Epithelial cell of esophagus (primary cell): ENCODE data around the gene XKR8.

Source experiments
- DNase-seq: peaks from one replicate; pipeline ENCODE4 v3.0.0; 2010; ENCODE audit warnings: low read depth
- H3K4me3 ChIP-seq: 2 replicates; pipeline ENCODE4 v1.5.1; 2011; ENCODE audit warnings: mild to moderate bottlenecking, low read length, control low read depth
- CTCF ChIP-seq: IDR thresholded peaks from 2 replicates; pipeline ENCODE4 v1.5.1; 2011; ENCODE audit warnings: low read depth, mild to moderate bottlenecking, low read length, control low read depth, inconsistent platforms; ENCODE audit not compliant: insufficient read depth; ENCODE audit errors: missing control alignments

Gene XKR8

GRCh38 chr1:27940870-27941560 lies 18.8 kb upstream of the XKR8 start:
- no peak for TF ChIP-seq CTCF
- no peak for DNase-seq
- no peak overlapping the region for H3K4me3 ChIP-seq

- no peak for TF ChIP-seq CTCF
- DNase-seq = no peak
- no peak overlapping the region for H3K4me3 ChIP-seq
Measured at GRCh38 chr1:27941671-27942540, 17.9 kb upstream of the XKR8 start.

- no peak overlapping the region for H3K4me3 ChIP-seq
- TF ChIP-seq CTCF = no peak
- no peak for DNase-seq
Measured at GRCh38 chr1:27945020-27945419, 14.8 kb upstream of the XKR8 start.

- no peak overlapping the region for H3K4me3 ChIP-seq
- no peak for TF ChIP-seq CTCF
- DNase-seq = no peak
Measured at GRCh38 chr1:27949027-27949426, 10.7 kb upstream of the XKR8 start.

GRCh38 chr1:27951396-27951795 lies 8.4 kb upstream of the XKR8 start:
- no peak for TF ChIP-seq CTCF
- H3K4me3 ChIP-seq = no peak overlapping the region
- no peak for DNase-seq

- H3K4me3 ChIP-seq = no peak overlapping the region
- DNase-seq = no peak
- TF ChIP-seq CTCF = no peak
Measured at GRCh38 chr1:27952147-27952546, 7.6 kb upstream of the XKR8 start.

- no peak for TF ChIP-seq CTCF
- no peak for DNase-seq
- H3K4me3 ChIP-seq = no peak overlapping the region
Measured at GRCh38 chr1:27954186-27954585, 5.6 kb upstream of the XKR8 start.
